ENCODE measurements around the gene CPLANE2. TPM values are rescaled to one million over a fixed set of nuclear protein-coding genes. Genes with fewer than 3 reads are reported as not detected.
A peak's percentile ranks its signal among the peaks of the same experiment; 100 is the strongest.
"Not testable (repeated sequence)": the region's sequence is repeated elsewhere in the genome, so short reads cannot be mapped to it uniquely, and the experiment has no call there.

CPLANE2 gene
- total RNA-seq, 2 experiments from 2014 or later = 2.2 to 2.5 TPM

DNA sequence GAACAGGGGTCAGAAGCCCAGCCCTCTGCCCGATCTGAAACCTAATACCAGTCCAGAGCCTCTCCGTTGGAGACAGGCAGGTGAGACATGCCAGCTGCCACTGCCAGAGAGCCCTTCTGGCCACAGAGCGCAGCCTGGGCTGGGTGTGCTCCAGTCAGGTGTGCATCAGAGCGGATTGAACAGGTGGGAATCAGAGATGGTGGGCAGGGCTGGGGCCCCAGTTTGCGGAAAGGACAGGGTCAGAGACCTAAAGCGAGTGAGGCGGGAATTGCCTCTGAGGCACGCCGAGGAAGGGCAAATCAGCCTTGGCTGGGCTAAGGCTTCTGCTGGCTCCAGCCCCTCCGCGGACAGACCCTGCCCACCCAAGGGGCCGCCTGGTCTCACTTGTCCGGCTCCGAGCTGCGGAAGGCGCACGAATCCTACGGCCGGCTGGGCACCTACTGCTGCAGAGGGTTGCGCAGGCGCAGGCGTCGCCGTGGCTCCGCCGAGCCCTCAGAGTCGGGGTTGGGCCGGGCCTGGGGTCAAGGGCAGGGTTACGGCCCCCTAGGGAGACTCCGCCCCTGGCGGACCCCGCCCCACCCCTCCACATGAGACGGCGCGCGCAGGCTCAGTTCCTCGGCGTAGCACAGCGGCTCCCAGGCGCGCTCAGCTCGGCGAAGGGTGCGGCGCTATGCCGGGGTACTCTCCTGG lies 10.3 kb downstream of the CPLANE2 start:
- H3K4me3 Mint-ChIP-seq = no peak overlapping the region

DNA sequence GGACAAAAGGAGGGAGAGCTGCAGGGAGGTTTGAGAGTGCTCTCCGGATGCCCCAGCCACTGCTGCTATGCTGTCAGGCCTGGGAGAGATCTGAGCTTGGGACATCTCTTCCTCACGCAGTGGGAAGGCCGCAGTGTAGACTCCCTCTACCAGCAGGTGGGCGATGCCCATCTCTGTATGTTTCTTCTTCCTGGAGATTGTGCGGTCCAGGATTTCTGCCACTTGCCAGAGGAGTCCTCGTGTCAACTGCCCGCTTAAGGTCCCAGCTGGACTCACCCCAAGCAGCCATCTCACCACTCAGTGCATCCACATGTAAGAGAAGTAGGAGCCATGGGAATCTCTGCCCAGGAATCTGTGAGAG lies 10.9 kb downstream of the CPLANE2 start:
- peaks cover 10% of the 10 kb centered on the region for H3K4me1 Mint-ChIP-seq
- peaks cover 35% of the 10 kb centered on the region for H3K27me3 Mint-ChIP-seq
- H3K36me3 Mint-ChIP-seq = peaks cover 2% of the 10 kb centered on the region

More for the DNA sequence above, 10.3 kb downstream of the CPLANE2 start:
- Mint-ChIP-seq H3K9me3 (peaks cover 4% of the 10 kb centered on the region), H3K27me3 (peaks cover 35% of the 10 kb centered on the region), H3K36me3 (peaks cover 2% of the 10 kb centered on the region), H3K4me1 (peaks cover 10% of the 10 kb centered on the region), H3K27ac (no peak overlapping the region)
- DNase-seq = no peak

DNA sequence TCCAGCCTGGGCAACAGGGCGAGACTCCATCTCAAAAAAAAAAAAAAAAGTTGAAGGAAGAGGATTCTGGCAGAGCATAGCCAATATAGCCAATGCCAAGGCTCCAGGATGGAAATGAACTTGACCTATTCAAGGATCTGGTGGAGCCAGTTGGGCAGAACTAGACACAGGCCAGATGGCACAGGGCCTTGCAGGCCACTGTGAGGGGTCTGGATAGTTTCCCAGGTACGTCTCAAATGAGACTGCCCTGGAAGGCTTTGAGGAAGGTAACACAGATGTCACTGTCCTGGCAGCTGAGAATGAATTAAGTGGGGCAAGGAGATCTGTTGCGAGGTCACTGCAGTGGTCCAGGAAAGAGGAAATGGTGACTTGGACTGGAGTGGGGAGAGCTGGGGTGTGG lies 12.5 kb downstream of the CPLANE2 start:
- Mint-ChIP-seq H3K9me3 (peaks cover 4% of the 10 kb centered on the region), H3K27me3 (peaks cover 35% of the 10 kb centered on the region), H3K4me1 (peaks cover 10% of the 10 kb centered on the region), H3K4me3 (no peak overlapping the region), H3K36me3 (peaks cover 2% of the 10 kb centered on the region), H3K27ac (no peak overlapping the region)
- DNase-seq = no peak

More for the DNA sequence above, 10.9 kb downstream of the CPLANE2 start:
- Mint-ChIP-seq H3K9me3 (peaks cover 4% of the 10 kb centered on the region), H3K27ac (no peak overlapping the region), H3K4me3 (no peak overlapping the region)
- no peak for DNase-seq

DNA sequence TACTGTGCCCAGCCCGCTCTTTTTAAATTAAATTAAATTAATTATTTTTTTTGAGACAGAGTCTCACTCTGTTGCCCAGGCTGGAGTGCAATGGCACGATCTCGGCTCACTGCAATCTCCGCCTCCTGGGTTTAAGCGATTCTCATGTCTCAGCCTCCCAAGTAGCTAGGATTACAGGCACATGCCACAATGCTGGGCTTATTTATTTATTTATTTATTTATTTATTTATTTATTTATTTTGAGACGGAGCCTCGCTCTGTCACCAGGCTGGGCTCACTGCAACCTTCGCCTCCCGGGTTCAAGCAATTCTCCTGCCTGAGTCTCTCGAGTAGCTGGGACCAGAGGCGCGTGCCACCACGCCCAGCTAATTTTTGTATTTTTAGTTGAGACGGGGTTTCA lies 14.3 kb downstream of the CPLANE2 start:
- H3K4me3 Mint-ChIP-seq, H3K36me3 Mint-ChIP-seq, DNase-seq, H3K4me1 Mint-ChIP-seq, H3K27ac Mint-ChIP-seq, H3K9me3 Mint-ChIP-seq: not testable (repeated sequence)
- peaks cover 23% of the 10 kb centered on the region for H3K27me3 Mint-ChIP-seq

DNA sequence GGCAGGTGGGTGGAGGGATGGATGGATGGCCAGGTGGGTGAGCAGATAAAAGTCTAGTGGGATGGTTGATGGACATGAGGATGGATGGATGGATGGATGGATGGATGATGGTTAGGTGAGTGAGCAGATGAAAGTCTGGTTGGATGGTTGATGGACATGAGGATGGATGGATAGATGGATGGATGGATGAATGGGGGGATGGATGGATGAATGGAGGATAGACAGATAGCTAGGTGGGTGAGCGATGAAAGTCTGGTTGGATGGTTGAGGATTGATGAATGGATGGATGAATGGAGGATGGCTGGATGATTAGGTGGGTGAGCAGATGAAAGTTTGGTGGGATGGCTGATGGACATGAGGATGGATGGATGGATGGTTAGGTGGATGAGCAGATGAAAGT lies 15.5 kb downstream of the CPLANE2 start:
- H3K27ac Mint-ChIP-seq = no peak overlapping the region
- peaks cover 2% of the 10 kb centered on the region for H3K36me3 Mint-ChIP-seq
- H3K4me1 Mint-ChIP-seq = peaks cover 5% of the 10 kb centered on the region
- DNase-seq = no peak
- H3K27me3 Mint-ChIP-seq = peaks cover 14% of the 10 kb centered on the region
- H3K4me3 Mint-ChIP-seq = no peak overlapping the region
- H3K9me3 Mint-ChIP-seq = peaks cover 4% of the 10 kb centered on the region

DNA sequence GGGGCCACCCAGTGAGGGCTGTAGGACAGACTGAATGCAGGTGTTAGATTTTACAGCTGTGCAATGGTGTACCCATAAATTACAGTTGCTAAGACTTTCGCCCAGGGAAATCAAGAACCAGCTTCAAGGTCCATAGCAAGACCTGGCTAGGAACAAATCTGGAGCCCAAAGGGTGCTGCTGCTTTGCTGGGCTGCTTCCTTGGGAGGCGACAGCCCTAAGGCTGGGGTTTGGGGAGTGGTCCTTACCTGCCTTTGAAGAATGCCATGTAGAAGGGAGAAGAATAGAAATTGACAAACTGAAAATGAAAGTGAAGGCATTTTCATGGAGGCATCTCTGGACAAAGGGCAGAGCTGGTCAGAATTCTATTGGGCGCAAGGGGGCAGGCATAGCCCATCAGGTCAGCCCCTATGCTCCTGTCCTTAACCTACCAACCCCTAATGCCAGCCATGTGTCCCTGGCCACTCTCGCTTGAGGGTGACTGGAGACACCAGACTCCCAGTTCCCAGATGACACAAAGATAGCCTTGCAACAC lies 16.9 kb downstream of the CPLANE2 start:
- no peak for DNase-seq
- Mint-ChIP-seq H3K27me3 (peaks cover 5% of the 10 kb centered on the region), H3K36me3 (no peaks in the 10 kb centered on the region), H3K27ac (no peak overlapping the region), H3K9me3 (no peaks in the 10 kb centered on the region), H3K4me3 (no peak overlapping the region), H3K4me1 (peaks cover 10% of the 10 kb centered on the region)

DNA sequence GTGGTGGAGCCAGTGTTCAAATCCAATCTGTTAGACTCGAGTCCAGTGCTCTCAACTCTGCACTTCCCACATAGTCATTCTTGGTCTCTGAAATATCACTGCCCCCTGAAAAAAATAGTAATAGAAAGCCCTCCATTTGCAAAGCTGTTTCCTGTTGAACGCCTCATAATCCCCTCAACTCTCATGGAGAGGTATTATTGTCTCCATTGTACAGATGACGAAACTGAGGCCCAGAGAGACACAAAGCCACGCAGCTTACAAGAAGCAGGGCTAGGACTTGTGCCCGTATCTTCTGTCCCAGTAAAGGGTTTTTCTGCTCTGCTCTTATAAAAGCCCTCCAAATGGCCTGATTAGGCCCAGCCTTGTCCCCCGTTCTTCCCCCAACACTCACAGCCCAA lies 18.3 kb downstream of the CPLANE2 start:
- H3K27ac Mint-ChIP-seq = no peak overlapping the region
- H3K36me3 Mint-ChIP-seq = no peaks in the 10 kb centered on the region
- peaks cover 5% of the 10 kb centered on the region for H3K27me3 Mint-ChIP-seq
- H3K9me3 Mint-ChIP-seq = no peaks in the 10 kb centered on the region
- no peak overlapping the region for H3K4me3 Mint-ChIP-seq
- H3K4me1 Mint-ChIP-seq = peaks cover 10% of the 10 kb centered on the region
- DNase-seq = no peak

DNA sequence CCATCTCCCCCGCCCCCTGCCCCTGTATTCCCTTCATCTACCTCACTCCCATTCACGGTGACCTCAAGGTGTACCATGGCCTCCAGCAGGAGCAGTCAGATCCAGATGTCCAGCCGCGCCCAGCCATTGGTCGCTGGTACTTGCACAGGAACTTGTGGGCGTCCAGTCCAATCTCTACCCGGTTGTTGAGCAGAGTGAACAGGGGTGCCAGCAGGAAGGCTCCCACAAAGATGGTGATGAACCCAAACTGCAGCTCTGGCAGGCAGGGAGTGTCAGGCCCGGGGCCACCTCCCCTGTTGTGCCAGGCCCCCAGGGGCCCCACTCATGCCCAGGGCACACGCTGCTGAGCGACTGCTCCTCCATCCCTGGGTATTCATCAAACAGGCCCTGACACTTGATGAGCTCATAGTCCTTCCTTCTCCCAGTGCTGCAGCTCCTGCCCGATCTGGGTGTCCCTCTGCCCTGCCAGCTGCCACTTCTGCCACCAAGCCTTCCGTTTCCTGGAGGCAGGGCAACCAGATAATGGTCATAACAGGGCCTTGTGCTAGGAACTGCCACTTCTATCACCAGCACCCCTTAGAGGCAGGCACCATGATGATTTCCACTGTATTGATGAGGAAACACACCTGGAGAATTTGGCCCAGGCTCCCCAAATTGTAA lies 18.8 kb downstream of the CPLANE2 start:
- Mint-ChIP-seq H3K27ac (no peak overlapping the region), H3K36me3 (no peaks in the 10 kb centered on the region), H3K4me1 (peaks cover 10% of the 10 kb centered on the region), H3K4me3 (peak overlapping the region; percentile 15), H3K27me3 (peaks cover 5% of the 10 kb centered on the region), H3K9me3 (no peaks in the 10 kb centered on the region)
- no peak for DNase-seq

DNA sequence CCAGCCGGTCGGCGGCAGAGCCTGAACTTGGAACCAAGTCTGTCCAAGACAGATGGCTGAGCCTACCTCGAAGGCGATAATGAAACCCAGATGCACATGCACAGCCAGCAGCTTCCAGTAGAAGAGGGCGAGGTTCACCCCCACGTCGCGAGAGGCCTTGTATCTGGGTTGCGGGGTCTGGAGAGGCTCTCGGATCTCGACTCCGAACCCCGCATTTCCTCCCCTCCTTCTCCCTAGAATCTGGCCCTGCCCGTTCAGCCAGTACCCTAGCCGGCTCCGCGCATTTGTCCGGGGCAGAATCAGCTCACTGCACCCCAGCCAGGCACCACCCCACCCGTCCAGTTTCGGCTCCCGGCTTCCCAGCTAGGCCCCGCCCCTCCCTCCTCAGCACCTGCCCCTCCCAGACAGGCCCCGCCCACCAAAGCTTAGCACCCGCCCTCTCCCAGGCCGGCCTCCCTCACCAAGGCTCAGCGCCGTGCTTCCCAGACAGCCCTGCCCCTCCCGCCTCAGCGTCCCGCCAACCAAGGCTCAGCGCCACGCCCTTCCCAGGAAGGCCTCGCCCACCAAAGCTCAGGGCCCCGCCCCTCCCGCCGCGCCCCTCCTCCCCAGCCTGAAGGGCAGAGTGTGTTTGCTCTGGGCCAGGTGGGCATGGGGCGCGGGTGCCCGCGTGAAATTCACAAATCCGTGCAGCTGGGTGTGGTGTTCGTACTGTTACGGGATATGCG lies 19.8 kb downstream of the CPLANE2 start:
- peaks cover 10% of the 10 kb centered on the region for H3K4me1 Mint-ChIP-seq
- no peak overlapping the region for H3K27ac Mint-ChIP-seq
- H3K36me3 Mint-ChIP-seq = no peaks in the 10 kb centered on the region
- peak overlapping the region; percentile 76 for H3K4me3 Mint-ChIP-seq
- peaks cover 5% of the 10 kb centered on the region for H3K27me3 Mint-ChIP-seq
- peak; percentile 93 for DNase-seq
- H3K9me3 Mint-ChIP-seq = no peaks in the 10 kb centered on the region

DNA sequence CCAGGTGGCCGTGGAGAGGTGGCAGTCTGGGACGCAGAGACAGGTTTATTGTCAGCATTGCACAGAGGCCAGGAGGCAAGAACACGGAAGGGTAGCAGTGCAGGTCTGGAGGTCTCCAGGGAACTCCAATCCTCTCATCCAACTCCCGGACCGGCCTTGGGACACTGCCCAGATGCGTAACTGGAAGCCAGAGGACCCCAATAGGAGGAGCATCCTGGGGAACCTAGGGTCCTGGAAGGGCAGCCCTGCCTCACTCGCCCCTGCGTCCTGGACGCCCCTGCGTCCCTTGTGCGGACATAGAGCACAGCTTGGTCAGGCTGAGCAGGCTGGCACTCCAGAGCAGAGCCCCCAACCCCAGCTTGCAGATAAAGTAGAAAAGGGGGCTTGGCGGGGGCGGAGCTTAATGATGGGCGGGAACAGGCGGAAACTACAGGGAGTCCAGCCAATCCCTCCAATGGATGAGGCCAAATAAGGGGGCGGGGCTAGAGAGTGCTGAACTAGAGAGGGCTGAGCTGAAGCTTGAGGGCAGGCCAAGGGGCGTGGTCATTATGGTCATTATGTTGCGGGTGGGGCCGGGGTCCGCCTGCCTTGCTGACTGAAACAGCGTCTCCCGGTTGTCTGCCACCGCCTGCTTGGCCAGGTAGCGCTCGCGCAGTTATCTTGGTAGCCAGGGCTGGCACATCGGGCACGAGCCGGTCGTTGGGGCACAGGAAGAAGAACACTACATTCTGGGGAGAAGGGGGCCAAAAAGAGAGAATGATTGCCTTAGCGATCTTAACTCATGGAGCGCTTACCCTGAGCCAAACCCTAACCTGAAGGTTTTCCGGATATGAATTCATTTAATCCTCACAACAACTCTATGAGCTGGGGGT lies 20.9 kb downstream of the CPLANE2 start:
- peak; percentile 68 for DNase-seq
- Mint-ChIP-seq H3K4me1 (peaks cover 10% of the 10 kb centered on the region), H3K9me3 (no peaks in the 10 kb centered on the region), H3K27ac (no peak overlapping the region), H3K36me3 (no peaks in the 10 kb centered on the region), H3K4me3 (peak overlapping the region; percentile 76), H3K27me3 (peaks cover 5% of the 10 kb centered on the region)

DNA sequence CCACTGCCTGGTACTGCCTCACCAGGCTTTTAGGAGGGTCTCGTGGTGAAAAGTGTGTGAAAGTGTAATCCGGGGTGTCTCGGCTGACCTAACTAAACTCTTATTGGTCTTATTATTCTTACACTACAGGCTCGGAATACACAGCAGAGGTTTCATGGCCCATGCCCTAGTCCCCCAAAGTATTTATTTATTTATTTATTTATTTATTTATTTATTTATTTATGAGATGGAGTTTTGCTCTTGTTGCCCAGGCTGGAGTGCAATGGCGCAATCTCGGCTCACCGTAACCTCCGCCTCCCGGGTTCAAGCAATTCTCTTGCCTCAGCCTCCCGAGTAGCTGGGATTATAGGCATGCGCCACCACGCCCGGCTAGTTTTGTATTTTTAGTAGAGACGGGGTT lies 21.7 kb downstream of the CPLANE2 start:
- not testable (repeated sequence) for H3K36me3 Mint-ChIP-seq, H3K27ac Mint-ChIP-seq, H3K27me3 Mint-ChIP-seq, H3K4me3 Mint-ChIP-seq, H3K9me3 Mint-ChIP-seq, DNase-seq
- peaks cover 10% of the 10 kb centered on the region for H3K4me1 Mint-ChIP-seq

DNA sequence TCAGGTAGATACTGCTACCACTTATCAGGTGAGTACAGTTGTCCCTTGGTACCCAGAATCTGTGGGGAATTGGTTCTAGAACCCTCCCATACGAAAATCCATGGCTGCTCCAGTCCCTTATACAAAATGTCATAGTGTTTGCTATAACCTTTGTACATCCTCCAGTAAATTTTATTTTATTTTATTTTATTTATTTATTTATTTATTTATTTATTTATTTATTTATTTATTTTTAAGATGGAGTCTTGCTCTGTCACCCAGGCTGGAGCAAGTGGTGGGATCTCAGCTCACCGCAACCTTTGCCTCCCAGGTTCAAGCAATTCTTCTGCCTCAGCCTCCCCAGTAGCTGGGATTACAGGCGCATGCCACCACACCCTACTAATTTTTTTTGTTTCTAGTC lies 23.4 kb downstream of the CPLANE2 start:
- not testable (repeated sequence) for H3K27ac Mint-ChIP-seq, H3K9me3 Mint-ChIP-seq, H3K4me3 Mint-ChIP-seq, DNase-seq, H3K36me3 Mint-ChIP-seq, H3K27me3 Mint-ChIP-seq
- peaks cover 10% of the 10 kb centered on the region for H3K4me1 Mint-ChIP-seq

DNA sequence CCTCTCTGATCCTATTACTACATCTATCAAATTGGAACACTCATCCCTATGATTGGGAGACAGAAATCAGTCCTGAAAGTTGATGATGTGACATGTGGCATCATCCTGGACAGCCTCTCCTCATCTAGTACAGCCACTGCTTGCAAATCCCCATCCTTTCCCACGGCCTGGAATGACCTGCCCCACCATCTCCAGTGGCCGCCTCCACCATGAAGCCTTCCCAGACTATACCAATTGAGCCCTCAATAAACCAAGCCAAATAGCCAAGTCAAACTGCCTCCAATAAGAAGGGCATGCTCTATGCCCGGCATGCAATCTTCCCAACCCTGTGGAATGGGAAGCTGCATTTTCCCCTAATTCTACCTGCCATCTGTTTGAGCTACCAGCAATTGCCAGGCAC lies 24.0 kb downstream of the CPLANE2 start:
- no peaks in the 10 kb centered on the region for H3K36me3 Mint-ChIP-seq
- no peak overlapping the region for H3K27ac Mint-ChIP-seq
- H3K9me3 Mint-ChIP-seq = no peaks in the 10 kb centered on the region
- peaks cover 5% of the 10 kb centered on the region for H3K27me3 Mint-ChIP-seq
- peaks cover 8% of the 10 kb centered on the region for H3K4me1 Mint-ChIP-seq
- no peak for DNase-seq
- no peak overlapping the region for H3K4me3 Mint-ChIP-seq

DNA sequence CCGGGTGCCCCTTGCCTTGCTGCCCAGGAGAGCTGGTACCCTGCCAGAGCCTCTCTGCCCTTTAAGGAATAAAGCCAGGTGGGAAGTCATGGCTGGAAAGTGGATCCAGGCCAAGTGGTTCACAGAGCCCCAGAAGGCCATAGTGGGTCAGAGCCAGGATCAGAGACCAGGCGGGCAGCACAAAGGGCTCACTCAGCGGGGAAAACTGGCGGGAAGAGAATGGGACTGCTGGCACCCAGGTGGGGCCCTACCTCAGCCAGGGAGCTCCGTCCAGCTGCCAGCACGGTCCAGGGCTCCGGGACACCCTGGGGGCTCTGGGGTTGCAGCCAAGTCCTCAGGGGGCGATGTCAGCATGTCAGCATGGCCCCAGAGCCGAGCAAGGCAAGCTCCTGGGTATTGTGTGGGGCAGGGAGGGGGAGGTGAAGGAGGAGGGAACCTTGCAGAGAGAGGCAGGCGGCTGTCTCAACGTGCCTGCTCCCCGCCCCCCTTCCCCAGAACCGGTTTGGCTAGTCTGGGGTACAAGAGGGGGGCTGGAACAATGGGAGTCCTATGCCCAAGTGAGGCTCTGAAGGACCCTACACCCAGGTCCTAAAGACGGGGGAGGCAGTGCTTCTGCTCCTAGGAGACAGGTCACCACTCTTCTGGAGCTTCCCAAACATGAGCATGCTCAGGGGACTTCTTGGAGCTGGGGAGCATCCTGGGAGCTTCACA lies 24.6 kb downstream of the CPLANE2 start, which contains the start of gene ARHGEF19:
Gene ARHGEF19, minus strand, starts transcription at position 402 of the 711 bp plus-strand sequence. CDS start 3,598 bp downstream, outside the sequence.
- peaks cover 8% of the 10 kb centered on the region for H3K4me1 Mint-ChIP-seq
- peaks cover 5% of the 10 kb centered on the region for H3K27me3 Mint-ChIP-seq
- H3K27ac Mint-ChIP-seq = no peak within 1 kb of the TSS
- H3K4me3 Mint-ChIP-seq = no peak within 1 kb of the TSS
- no peak for DNase-seq
- no peaks in the 10 kb centered on the region for H3K9me3 Mint-ChIP-seq
- H3K36me3 Mint-ChIP-seq = no peaks in the 10 kb centered on the region
